ENCODE data around the gene FOXC1.

DNA sequence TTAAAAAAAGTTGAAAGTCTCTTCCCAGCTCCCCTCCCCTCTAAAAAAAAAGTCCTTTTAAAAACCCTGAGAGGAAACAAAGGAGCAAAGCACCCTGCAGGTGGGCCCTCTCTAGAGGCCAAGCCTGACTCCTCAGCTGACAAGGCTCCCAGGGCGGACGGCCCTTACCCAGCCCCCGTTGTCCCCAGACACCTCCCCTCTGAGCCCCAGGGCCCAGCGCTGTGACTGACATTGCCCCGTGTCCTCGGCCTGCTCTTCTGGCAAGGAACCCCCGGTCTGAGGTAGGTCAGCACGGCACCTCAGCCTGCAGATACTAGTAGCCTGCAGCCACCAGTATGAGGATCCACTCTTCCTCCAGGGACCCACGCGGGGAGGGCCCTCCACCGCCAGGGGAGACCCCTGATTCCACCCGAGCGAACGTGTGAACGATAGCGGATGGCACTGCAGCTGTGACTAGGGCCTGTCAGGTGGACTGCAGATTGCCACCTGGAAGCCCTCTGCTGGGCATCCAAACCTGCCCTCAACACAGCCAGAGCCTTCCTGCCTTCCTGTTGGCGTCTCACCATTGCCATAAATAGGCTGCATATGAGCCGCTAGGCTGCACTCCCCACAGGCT lies 34.2 kb downstream of the FOXC1 start:
- TF ChIP-seq, protein P1, sequence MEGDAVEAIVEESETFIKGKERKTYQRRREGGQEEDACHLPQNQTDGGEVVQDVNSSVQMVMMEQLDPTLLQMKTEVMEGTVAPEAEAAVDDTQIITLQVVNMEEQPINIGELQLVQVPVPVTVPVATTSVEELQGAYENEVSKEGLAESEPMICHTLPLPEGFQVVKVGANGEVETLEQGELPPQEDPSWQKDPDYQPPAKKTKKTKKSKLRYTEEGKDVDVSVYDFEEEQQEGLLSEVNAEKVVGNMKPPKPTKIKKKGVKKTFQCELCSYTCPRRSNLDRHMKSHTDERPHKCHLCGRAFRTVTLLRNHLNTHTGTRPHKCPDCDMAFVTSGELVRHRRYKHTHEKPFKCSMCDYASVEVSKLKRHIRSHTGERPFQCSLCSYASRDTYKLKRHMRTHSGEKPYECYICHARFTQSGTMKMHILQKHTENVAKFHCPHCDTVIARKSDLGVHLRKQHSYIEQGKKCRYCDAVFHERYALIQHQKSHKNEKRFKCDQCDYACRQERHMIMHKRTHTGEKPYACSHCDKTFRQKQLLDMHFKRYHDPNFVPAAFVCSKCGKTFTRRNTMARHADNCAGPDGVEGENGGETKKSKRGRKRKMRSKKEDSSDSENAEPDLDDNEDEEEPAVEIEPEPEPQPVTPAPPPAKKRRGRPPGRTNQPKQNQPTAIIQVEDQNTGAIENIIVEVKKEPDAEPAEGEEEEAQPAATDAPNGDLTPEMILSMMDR (IDR thresholded peaks at IDR 0.05; ENCODE audit: low read depth, low read length) = no peak
- TF ChIP-seq, protein P2, sequence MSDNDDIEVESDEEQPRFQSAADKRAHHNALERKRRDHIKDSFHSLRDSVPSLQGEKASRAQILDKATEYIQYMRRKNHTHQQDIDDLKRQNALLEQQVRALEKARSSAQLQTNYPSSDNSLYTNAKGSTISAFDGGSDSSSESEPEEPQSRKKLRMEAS (IDR thresholded peaks at IDR 0.05; ENCODE audit: low read depth, low read length) = no peak
- no peak for TF ChIP-seq POLR2A (IDR thresholded peaks at IDR 0.05; ENCODE audit: extremely low read depth, insufficient read length)

Data from NB4 (cell line).